OCI-LY7 (cell line): ENCODE measurements around the gene SCGN. TPM values are rescaled to one million over a fixed set of nuclear protein-coding genes. Genes with fewer than 3 reads are reported as not detected.

Experiments
- BruUV-seq: library from RNA; stranded (reverse); fragments of 400-500 nt; replicated peaks from 2 replicates; lab custom pipeline; 2021; lab: Mats Ljungman, UMichigan
- CTCF ChIA-PET: fragments of 300-600 bp; sonication (Branson Sonifier 250); formaldehyde crosslinking; loops from one replicate; lab custom pipeline; 2022; ENCODE audit warnings: antibody characterized with exemption; ENCODE audit not compliant: unreplicated experiment; lab: Charles Lee
- POLR2A ChIA-PET: fragments of 300-600 bp; sonication (Branson Sonifier 250); formaldehyde crosslinking; loops from one replicate; lab custom pipeline; 2022; ENCODE audit warnings: antibody characterized with exemption; lab: Charles Lee
- DNase-seq: peaks from one replicate; pipeline ENCODE4 v3.0.0-alpha.2; 2015; ENCODE audit warnings: low spot score
- H2AFZ ChIP-seq: fragments of 200-600 bp; sonication (generic), shearing (Covaris generic); 2 replicates; pipeline ENCODE4 v1.6.1; 2014; ENCODE audit warnings: mild to moderate bottlenecking, antibody characterized with exemption, low read length, moderate library complexity
- H3K27ac ChIP-seq: fragments of 200-600 bp; sonication (generic); 2 replicates; pipeline ENCODE4 v1.5.1; 2014; ENCODE audit warnings: mixed run types, low read depth, mild to moderate bottlenecking, moderate library complexity, low read length, inconsistent platforms; ENCODE audit not compliant: poor library complexity, severe bottlenecking
- H3K36me3 ChIP-seq: fragments of 200-600 bp; sonication (generic); 2 replicates; pipeline ENCODE4 v1.6.1; 2014; ENCODE audit warnings: mild to moderate bottlenecking, antibody characterized with exemption, low read length, moderate library complexity, mixed read lengths; ENCODE audit not compliant: insufficient read depth
- H3K4me1 ChIP-seq: fragments of 200-600 bp; sonication (generic); 2 replicates; pipeline ENCODE4 v1.5.1; 2014; ENCODE audit warnings: mild to moderate bottlenecking, low read length; ENCODE audit not compliant: insufficient read depth, poor library complexity, severe bottlenecking
- H3K4me2 ChIP-seq: fragments of 200-600 bp; sonication (generic); 2 replicates; pipeline ENCODE4 v1.6.1; 2014; ENCODE audit warnings: mild to moderate bottlenecking, low read length
- H3K4me3 ChIP-seq: fragments of 200-600 bp; sonication (generic); 2 replicates; pipeline ENCODE4 v1.5.1; 2014; ENCODE audit warnings: mild to moderate bottlenecking, low read depth, low read length; ENCODE audit not compliant: poor library complexity, severe bottlenecking
- H3K79me2 ChIP-seq: fragments of 200-600 bp; sonication (generic); 2 replicates; pipeline ENCODE4 v1.6.1; 2016; ENCODE audit warnings: low read depth, mild to moderate bottlenecking, low read length, moderate library complexity, mixed read lengths; ENCODE audit not compliant: insufficient read depth
- H3K9me2 ChIP-seq: fragments of 200-600 bp; sonication (generic); 2 replicates; pipeline ENCODE4 v1.6.1; 2016; ENCODE audit warnings: mild to moderate bottlenecking, low read length, mixed read lengths; ENCODE audit not compliant: insufficient read depth
- H3K9me3 ChIP-seq: fragments of 200-600 bp; sonication (generic); 2 replicates; pipeline ENCODE4 v1.6.1; 2014; ENCODE audit warnings: mild to moderate bottlenecking, mixed run types, low read length, mixed read lengths
- H4K20me1 ChIP-seq: fragments of 200-600 bp; sonication (generic); 2 replicates; pipeline ENCODE4 v1.6.1; 2014; ENCODE audit warnings: mild to moderate bottlenecking, antibody characterized with exemption, low read length, moderate library complexity, mixed read lengths; ENCODE audit not compliant: insufficient read depth
- EZH2phosphoT487 ChIP-seq: fragments of 200-600 bp; sonication (generic); IDR thresholded peaks from 2 replicates; pipeline ENCODE4 v1.6.1; 2018; ENCODE audit warnings: low read depth, borderline replicate concordance, mild to moderate bottlenecking, mixed run types, antibody characterized with exemption, low read length, moderate library complexity, mixed read lengths
- intact Hi-C: fragments of 100-400 bp; cut with micrococcal nuclease; formaldehyde crosslinking; loops from one replicate; pipeline ENCODE4 v1.10.0; 2022; ENCODE audit not compliant: unreplicated experiment
- total RNA-seq, 2 experiments: library from RNA; depleted of rRNA in 1 of 2; stranded (reverse); fragments of >200 nt in 1 of 2; shearing (Covaris generic) in 1 of 2; gene quantifications; 2 replicates each; pipeline ENCODE4 v1.2.3, GENCODE V29; 2014 to 2022
- TF ChIP-seq, protein P1 (sequence below): fragments of 200-600 bp; sonication (generic); conservative IDR thresholded peaks from 2 replicates; pipeline ENCODE4 v1.5.1; 2014; ENCODE audit warnings: mild to moderate bottlenecking, antibody characterized with exemption, low read length, moderate library complexity, mixed read lengths

The SCGN gene
- total RNA-seq, 2 experiments from 2014 or later: not detected

GRCh38 chr6:25661129-25661779, 9.2 kb downstream of the SCGN start:
- no peak for TF ChIP-seq EZH2phosphoT487
- TF ChIP-seq, protein P1, sequence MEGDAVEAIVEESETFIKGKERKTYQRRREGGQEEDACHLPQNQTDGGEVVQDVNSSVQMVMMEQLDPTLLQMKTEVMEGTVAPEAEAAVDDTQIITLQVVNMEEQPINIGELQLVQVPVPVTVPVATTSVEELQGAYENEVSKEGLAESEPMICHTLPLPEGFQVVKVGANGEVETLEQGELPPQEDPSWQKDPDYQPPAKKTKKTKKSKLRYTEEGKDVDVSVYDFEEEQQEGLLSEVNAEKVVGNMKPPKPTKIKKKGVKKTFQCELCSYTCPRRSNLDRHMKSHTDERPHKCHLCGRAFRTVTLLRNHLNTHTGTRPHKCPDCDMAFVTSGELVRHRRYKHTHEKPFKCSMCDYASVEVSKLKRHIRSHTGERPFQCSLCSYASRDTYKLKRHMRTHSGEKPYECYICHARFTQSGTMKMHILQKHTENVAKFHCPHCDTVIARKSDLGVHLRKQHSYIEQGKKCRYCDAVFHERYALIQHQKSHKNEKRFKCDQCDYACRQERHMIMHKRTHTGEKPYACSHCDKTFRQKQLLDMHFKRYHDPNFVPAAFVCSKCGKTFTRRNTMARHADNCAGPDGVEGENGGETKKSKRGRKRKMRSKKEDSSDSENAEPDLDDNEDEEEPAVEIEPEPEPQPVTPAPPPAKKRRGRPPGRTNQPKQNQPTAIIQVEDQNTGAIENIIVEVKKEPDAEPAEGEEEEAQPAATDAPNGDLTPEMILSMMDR: no peak
- Histone ChIP-seq H3K9me3 (no peaks in the 10 kb centered on the region), H3K79me2 (no peaks in the 10 kb centered on the region), H3K4me2 (no peak overlapping the region), H4K20me1 (no peaks in the 10 kb centered on the region; the same call in 1 of the 2 replicates), H3K4me3 (no peak overlapping the region), H3K27ac (no peak overlapping the region), H3K36me3 (no peaks in the 10 kb centered on the region), H3K9me2 (no peaks in the 10 kb centered on the region), H2AFZ (no peak overlapping the region), H3K4me1 (no peaks in the 10 kb centered on the region)
- POLR2A ChIA-PET: no interaction called here
- CTCF ChIA-PET: no interaction called here
- BruUV-seq: no TSS peak
- no peak for DNase-seq
- intact Hi-C loops: no loop called here

GRCh38 chr6:25665455-25665854, 13.4 kb downstream of the SCGN start:
- no peak overlapping the region for H2AFZ ChIP-seq
- no peak overlapping the region for H3K4me3 ChIP-seq
- no peak for TF ChIP-seq EZH2phosphoT487
- TF ChIP-seq, protein P1: no peak
- POLR2A ChIA-PET: no interaction called here
- DNase-seq: no peak
- H3K4me1 ChIP-seq: no peaks in the 10 kb centered on the region
- BruUV-seq: no TSS peak
- no peaks in the 10 kb centered on the region for H3K9me2 ChIP-seq
- CTCF ChIA-PET: no interaction called here
- intact Hi-C loops: no loop called here
- H3K9me3 ChIP-seq: no peaks in the 10 kb centered on the region
- H4K20me1 ChIP-seq: no peaks in the 10 kb centered on the region
- H3K4me2 ChIP-seq: no peak overlapping the region
- H3K27ac ChIP-seq: no peak overlapping the region
- no peaks in the 10 kb centered on the region for H3K36me3 ChIP-seq
- H3K79me2 ChIP-seq: no peaks in the 10 kb centered on the region

DNA sequence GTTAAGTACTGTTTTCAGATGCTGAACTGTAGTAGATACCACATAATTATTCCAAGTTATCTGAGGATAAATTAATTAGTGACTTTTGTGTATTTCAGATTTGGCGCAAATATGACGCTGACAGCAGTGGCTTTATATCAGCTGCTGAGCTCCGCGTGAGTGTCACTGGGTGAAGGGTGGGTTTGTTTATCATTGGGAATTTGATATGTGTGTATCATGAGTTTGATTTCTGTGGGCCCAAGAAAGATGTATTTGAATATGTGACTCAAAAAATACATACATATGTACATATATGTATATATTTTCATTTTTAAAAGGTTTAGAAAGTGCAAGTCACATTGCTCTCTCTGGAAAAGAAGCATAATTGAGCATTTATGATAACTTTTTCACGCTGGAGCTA, 17.4 kb downstream of the SCGN start:
- H3K9me2 ChIP-seq: no peaks in the 10 kb centered on the region
- BruUV-seq: no TSS peak
- intact Hi-C loops: no loop called here

More for the DNA sequence above, 17.4 kb downstream of the SCGN start:
- no peak for DNase-seq
- no peaks in the 10 kb centered on the region for H4K20me1 ChIP-seq
- ChIA-PET CTCF (no interaction called here), POLR2A (interaction anchor here (0.7 kb wide), 1 partner anchor 706 kb away, joined by 4 read pairs; no protein-coding TSS in a partner anchor)
- no peak overlapping the region for H3K4me2 ChIP-seq
- H3K36me3 ChIP-seq: no peaks in the 10 kb centered on the region
- no peak overlapping the region for H3K4me3 ChIP-seq
- H3K9me3 ChIP-seq: no peaks in the 10 kb centered on the region
- no peak overlapping the region for H2AFZ ChIP-seq
- H3K27ac ChIP-seq: no peak overlapping the region
- no peaks in the 10 kb centered on the region for H3K79me2 ChIP-seq
- TF ChIP-seq, protein P1: no peak
- TF ChIP-seq EZH2phosphoT487: no peak
- H3K4me1 ChIP-seq: no peaks in the 10 kb centered on the region
